Mucosa of descending colon (tissue), 3 donors: ENCODE measurements around the gene ROBO1. TPM values are rescaled to one million over a fixed set of nuclear protein-coding genes. Genes with fewer than 3 reads are reported as not detected.

Source experiments
- ATAC-seq: fragments of 200-7000 bp; cut with Tn5 transposase; one replicate; pipeline ENCODE4 v1.9.1; 2020; ENCODE audit warnings: mild to moderate bottlenecking, moderate library complexity
- DNase-seq, 3 donors: peaks; one replicate each; pipeline ENCODE4 v3.0.0-alpha.2; 2020
- H3K36me3 ChIP-seq: fragments of 200-600 bp; one replicate; pipeline ENCODE4 v1.8.0; 2021; ENCODE audit warnings: low read depth, mild to moderate bottlenecking
- H3K4me1 ChIP-seq: fragments of 200-600 bp; one replicate; pipeline ENCODE4 v1.8.0; 2021; ENCODE audit warnings: low read depth, mild to moderate bottlenecking
- H3K4me3 ChIP-seq: fragments of 200-600 bp; one replicate; pipeline ENCODE4 v1.8.0; 2021; ENCODE audit warnings: mild to moderate bottlenecking
- H3K9me3 ChIP-seq: fragments of 200-600 bp; one replicate; pipeline ENCODE4 v1.8.0; 2021; ENCODE audit warnings: mild to moderate bottlenecking
- CTCF ChIP-seq: fragments of 200-600 bp; IDR thresholded peaks from one replicate; pipeline ENCODE4 v1.8.0; 2022; ENCODE audit warnings: antibody characterized with exemption, mild to moderate bottlenecking
- intact Hi-C, 2 donors: fragments of 100-400 bp; cut with DNase I in 1 of 2; cut with micrococcal nuclease in 1 of 2; formaldehyde crosslinking; loops; one replicate each; pipeline versions ENCODE4 v1.11.0 to v1.11.1; 2022; cut with DNase I, micrococcal nuclease
- total RNA-seq, 3 donors: library from RNA; stranded (reverse); fragmentation: NEBNext Ultra II Directional in 2 of 3; extraction: Animal tissue kit (Norgen Biotek cat#: 25700) in 2 of 3; gene quantifications; one replicate each; pipeline versions ENCODE4 v1.2.1 to v1.2.4, GENCODE V29; 2021 to 2023
- donor health status: DM: no; HTN: no; CAD: no; lungs with moderate emphysema.
- donor health status: DM: no; HTN: no; CAD: no.
- donor health status: DM: no; HTN: yes; CAD: no.

The ROBO1 gene
- total RNA-seq, 3 donors from 2014 or later, result 4.3 to 22.7 (median 10.1) TPM

DNA sequence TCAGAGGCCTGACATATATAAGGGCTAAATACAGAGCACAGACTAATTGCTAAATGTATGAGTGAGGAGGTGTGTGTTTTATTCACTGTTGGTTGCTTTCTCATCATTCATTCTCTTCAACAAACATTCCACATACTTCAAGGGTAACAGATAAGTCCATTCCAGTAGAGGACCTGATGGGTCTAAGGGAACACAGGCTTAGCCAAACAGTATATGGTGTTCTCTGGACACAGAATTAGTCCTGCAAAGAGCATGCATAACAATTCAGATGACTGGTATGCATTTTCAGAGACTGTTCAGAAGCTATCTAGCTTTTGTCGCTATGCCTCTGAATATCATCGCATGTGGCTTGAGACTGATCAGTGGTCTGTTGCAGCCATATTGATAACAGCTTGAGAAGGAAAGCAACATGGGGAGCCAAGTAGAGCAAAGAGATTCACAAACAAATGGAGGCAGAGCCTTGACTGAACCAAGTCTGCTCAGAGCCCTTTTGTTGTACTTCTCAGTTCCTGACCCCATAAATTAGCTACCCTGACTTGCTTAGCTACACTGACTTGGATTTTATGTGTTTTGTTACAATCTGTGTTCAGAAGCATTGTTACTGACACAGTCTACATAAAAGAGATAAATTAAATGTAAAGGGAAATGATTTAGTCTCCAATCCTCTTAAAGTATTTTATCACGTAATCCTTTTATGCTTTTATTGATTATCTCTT is 1178.7 kb downstream of the ROBO1 start:
- H3K4me1 ChIP-seq, result no peaks in the 10 kb centered on the region
- intact Hi-C loops, result no loop called here
- no peaks in the 10 kb centered on the region for H3K36me3 ChIP-seq
- H3K4me3 ChIP-seq, result no peak overlapping the region
- DNase-seq, result no peak
- H3K9me3 ChIP-seq, result no peaks in the 10 kb centered on the region
- ATAC-seq, result no peak
- no peak for TF ChIP-seq CTCF

DNA sequence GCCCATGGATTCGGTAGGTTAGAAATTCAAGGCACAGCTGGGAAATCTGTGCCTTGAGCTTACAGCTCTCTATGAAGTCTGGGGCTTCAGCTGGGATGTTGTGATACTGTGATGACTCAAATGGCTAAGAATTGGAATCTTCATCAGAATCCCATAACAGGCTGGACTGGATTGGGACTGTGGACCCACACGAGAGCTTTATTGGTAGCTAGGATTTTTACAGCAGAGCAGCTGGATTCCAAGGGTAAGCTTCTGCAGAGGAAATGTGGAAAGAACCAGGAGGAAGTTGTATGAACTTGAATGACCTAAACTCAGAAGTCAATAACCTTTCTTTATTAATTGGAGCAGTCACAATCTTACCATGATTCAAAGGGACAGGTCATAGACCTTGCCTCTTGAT is 1187.1 kb downstream of the ROBO1 start:
- ATAC-seq (no peak), DNase-seq (no peak)
- H3K36me3 ChIP-seq, result no peaks in the 10 kb centered on the region
- intact Hi-C loops, result no loop called here
- TF ChIP-seq CTCF, result no peak
- no peaks in the 10 kb centered on the region for H3K4me1 ChIP-seq
- no peaks in the 10 kb centered on the region for H3K9me3 ChIP-seq
- no peak overlapping the region for H3K4me3 ChIP-seq

DNA sequence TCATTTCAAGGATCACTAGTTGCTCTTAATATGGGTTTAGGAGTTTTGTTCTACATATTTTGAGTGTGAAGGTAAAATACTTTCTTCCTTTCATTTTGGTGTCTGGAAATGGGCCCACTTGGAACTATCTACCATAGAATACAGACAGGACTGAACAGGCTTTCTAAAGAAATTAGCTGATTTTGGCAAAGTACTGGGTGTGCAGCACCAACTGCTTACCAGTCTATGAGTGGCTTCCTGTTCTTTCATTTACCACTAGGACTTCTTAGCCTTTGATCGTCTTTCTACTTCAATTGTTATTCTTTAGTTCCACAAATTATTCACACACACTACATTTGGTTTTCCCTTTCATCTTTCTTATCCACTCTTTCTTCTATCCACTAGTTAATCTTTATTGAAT is 1196.3 kb downstream of the ROBO1 start:
- no peaks in the 10 kb centered on the region for H3K36me3 ChIP-seq
- no peak for DNase-seq
- H3K9me3 ChIP-seq, result no peaks in the 10 kb centered on the region
- H3K4me3 ChIP-seq, result no peak overlapping the region
- intact Hi-C loops, result no loop called here
- H3K4me1 ChIP-seq, result no peaks in the 10 kb centered on the region
- no peak for TF ChIP-seq CTCF
- ATAC-seq, result no peak

DNA sequence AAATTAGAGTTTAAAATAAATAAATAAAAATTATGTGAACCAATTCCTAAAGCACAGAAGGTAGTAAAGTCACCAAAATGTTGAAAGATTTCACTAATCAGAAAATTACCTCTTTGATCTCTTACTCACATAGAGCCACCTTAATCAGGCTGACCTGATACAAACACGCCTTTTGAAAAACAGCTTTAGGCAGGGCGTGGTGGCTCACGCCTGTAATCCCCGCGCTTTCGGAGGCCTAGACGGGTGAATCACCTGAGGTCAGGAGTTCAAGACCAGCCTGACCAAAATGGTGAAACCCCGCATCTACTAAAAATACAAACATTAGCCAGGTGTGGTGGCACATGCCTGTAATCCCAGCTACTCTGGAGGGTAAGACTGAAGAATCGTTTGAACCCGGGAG is 1197.3 kb downstream of the ROBO1 start:
- DNase-seq (no peak), ATAC-seq (no peak)
- Histone ChIP-seq H3K36me3 (no peaks in the 10 kb centered on the region), H3K9me3 (no peaks in the 10 kb centered on the region), H3K4me3 (no peak overlapping the region), H3K4me1 (no peaks in the 10 kb centered on the region)
- intact Hi-C loops, result no loop called here
- TF ChIP-seq CTCF, result no peak

DNA sequence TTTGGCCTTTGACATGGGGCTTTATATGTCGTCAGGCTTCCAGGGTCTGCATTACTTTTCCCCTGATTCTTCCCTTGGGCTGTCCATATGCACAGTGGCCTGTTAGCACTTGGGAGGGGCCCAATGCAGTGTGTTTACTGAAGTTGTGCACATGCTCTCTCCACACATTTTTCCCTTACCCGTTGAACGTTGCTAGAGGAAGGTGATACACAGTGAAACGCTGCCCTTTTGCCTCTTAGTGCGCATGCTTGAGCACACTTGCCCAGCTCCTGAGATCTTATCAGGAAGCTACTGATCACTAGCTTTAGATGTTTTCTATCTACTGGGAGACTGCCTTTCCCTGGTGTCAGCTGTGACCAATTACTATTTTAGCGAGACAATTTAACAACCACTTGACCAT is 1198.0 kb downstream of the ROBO1 start:
- Histone ChIP-seq H3K36me3 (no peaks in the 10 kb centered on the region), H3K4me3 (no peak overlapping the region), H3K9me3 (no peaks in the 10 kb centered on the region), H3K4me1 (no peaks in the 10 kb centered on the region)
- no peak for TF ChIP-seq CTCF
- ATAC-seq, result no peak
- intact Hi-C loops, result no loop called here
- DNase-seq, result no peak

DNA sequence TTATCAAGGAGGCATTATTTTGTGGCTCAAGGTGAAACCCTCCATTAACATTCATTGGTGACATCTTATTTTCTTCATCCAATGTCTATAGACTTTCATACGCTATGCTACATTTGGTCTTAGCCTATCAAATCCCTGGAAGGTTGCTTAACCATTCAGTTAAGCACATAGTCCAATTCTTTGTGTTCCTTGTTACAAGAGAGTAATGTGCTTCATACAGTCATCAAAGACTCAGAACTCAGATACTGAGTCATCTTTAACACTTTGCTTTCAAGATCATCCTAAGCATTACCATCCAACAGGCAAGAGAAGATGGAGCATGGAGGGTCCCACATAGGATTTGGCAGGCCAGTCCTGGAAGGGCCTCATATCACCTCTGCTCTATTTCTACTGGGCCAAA is 1202.1 kb downstream of the ROBO1 start:
- ATAC-seq, result no peak
- TF ChIP-seq CTCF, result no peak
- intact Hi-C loops, result no loop called here

More for the DNA sequence above, 1202.1 kb downstream of the ROBO1 start:
- H3K4me3 ChIP-seq, result no peak overlapping the region
- no peaks in the 10 kb centered on the region for H3K4me1 ChIP-seq
- H3K36me3 ChIP-seq, result no peaks in the 10 kb centered on the region
- no peak for DNase-seq
- no peaks in the 10 kb centered on the region for H3K9me3 ChIP-seq
